Astrocyte (in vitro differentiated cells and primary cell): ENCODE data around the gene RBM22.

Source experiments
- CTCF ChIP-seq: IDR thresholded peaks from 2 replicates; pipeline ENCODE4 v1.5.1; 2011; ENCODE audit warnings: low read depth, mild to moderate bottlenecking, inconsistent platforms, low read length, moderate library complexity; ENCODE audit not compliant: insufficient read depth
- EZH2 ChIP-seq: IDR thresholded peaks from 2 replicates; pipeline ENCODE4 v1.6.1; 2012; ENCODE audit warnings: mild to moderate bottlenecking, low read length, inconsistent platforms; ENCODE audit not compliant: insufficient read depth

GRCh38 chr5:150689120-150689519 lies 11.7 kb downstream of the RBM22 start:
- TF ChIP-seq CTCF (no peak), EZH2 (no peak)
